Measurements from ENCODE around the gene XPO6. TPM values are rescaled to one million over a fixed set of nuclear protein-coding genes. Genes with fewer than 3 reads are reported as not detected.
"Not testable (repeated sequence)": the region's sequence is repeated elsewhere in the genome, so short reads cannot be mapped to it uniquely, and the experiment has no call there.

Gene XPO6, protein sequence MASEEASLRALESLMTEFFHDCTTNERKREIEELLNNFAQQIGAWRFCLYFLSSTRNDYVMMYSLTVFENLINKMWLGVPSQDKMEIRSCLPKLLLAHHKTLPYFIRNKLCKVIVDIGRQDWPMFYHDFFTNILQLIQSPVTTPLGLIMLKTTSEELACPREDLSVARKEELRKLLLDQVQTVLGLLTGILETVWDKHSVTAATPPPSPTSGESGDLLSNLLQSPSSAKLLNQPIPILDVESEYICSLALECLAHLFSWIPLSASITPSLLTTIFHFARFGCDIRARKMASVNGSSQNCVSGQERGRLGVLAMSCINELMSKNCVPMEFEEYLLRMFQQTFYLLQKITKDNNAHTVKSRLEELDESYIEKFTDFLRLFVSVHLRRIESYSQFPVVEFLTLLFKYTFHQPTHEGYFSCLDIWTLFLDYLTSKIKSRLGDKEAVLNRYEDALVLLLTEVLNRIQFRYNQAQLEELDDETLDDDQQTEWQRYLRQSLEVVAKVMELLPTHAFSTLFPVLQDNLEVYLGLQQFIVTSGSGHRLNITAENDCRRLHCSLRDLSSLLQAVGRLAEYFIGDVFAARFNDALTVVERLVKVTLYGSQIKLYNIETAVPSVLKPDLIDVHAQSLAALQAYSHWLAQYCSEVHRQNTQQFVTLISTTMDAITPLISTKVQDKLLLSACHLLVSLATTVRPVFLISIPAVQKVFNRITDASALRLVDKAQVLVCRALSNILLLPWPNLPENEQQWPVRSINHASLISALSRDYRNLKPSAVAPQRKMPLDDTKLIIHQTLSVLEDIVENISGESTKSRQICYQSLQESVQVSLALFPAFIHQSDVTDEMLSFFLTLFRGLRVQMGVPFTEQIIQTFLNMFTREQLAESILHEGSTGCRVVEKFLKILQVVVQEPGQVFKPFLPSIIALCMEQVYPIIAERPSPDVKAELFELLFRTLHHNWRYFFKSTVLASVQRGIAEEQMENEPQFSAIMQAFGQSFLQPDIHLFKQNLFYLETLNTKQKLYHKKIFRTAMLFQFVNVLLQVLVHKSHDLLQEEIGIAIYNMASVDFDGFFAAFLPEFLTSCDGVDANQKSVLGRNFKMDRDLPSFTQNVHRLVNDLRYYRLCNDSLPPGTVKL
- polyA plus RNA-seq (2013, experiment 1 of 2; ENCODE audit: insufficient read length) = 175 TPM
- 117 TPM for polyA plus RNA-seq (2013, experiment 2 of 2; ENCODE audit: insufficient read length)

DNA sequence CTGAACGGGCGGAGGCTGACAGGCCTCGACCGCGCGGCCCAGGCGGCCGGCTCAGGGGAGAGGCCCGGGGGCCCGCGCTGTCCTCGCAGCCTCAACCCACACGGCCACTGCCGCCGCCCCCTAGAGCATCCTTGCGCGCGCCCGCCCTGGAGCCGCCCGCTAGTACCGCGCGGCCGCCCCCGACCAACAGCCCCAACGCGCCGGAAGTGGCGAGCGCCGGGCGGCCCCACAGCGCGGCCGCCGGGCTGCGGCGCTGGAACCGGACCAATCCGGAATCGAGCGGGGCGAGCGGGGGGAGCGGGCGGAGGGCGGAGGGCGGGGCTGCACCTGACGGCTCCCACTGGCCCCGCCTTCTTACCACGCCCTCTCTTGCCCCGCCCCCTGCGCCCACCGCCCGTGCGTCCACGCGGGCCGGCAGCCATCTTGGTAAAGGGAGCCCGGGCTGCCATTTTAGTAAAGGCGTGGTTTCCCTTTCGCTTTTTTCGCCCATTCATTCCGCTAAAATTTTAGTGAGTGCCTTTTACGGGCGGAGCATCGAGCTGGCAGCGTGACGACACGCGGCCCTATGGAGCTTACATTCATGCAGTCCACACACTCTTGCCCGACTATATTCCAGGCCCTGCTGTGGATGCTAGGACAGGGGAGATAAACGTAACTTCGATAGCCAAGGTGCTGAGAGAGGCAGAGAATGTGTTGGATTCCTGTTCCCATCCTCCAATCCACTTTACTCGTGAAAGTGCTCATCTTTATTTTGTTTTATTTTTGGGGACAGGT, at the start of gene XPO6:
XPO6 (minus strand) TSS at position 208 of the 774 bp plus-strand sequence. CDS start 597 bp downstream, outside the sequence.
- peak; percentile 89 for DNase-seq

DNA sequence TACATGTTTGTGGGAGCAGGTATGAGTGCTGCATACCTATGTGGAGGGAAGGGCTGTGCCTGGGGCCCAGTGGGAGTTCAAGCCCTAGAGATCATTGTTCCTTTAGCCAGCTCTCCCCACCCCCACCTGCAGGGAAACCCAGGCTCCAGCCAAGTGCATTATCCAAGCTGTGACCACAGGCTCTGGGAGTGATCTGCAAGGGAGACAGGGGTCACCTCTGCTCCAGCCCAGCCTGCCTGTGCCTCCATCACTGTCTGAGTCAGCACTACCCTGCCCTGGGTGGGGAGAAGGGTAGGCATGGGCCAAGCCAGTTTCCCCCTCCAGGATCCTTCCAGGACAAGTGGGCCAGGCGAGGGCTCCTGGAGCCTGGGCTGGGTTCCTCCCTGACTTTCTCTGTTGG, 48.4 kb upstream of the XPO6 start:
- DNase-seq = no peak

DNA sequence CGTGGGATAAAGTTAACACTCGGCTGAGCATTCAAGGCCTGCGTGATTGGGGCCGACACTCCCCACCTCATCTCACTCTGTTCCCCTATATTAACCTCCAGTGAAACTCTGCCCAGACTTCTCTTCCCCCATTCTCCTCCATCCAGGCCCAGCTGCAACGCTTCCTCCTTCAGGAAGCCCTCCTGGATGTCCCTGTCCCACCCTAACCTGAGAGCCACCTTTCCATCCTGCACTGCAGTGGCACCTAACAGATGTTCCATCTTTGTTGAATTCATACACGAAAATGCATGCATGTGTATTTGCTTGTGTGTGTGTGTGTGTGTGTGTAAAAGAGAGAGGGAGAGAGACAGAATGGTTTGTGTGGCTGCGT, 48.0 kb upstream of the XPO6 start:
- DNase-seq = no peak

DNA sequence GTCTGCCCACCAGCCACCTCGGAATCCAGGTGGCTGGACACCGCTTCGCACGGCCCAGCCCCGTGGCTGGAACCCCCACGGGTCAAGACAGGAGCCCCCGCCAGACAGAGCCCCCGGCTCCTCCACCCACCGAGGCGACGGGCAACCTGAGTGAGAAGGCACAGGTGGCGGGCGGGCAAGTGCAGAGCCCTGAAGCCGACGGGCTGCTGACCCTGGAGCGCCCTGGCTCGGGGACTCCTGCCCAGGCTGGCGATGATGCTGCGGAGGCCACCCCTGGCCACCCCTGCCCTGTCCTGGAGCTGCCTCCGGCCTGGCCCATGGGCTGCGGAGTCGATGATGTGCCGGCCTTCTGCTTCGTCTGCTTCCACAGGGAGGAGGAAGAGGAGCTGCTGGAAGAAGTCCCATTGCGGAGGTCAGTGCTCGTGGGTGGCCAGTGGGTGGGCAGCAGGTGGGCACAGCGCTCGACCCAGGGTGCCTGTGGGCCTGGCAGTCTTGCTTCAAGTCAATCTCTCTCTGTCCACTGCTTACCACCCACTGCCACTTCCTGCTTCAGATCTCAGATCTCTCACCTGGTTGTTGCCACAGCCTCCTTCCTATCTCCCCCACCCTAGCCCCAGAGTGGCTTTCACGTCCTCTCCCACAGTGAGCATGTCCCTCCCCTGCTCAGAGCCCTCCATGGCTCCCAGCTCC, 47.5 kb upstream of the XPO6 start:
- no peak for DNase-seq

DNA sequence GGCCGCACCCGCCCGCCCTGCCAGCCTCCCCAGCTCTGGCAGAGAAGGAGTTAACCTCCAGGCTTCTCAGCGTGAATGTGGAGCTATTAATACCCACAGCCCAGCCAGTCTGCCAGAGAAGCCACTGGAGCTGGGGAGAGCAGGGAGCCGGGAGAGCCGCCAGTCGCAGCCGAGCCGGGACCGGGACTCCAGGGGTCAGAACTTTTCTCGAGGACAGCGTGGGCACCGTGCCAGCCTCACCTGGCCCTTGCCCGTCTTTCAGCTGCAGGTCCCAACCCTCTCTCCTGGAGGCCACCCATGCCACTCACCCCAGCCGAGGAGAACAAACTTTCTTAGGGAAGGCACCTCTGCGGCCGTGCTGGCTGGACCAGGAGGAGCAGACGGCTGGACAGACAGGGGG, 46.8 kb upstream of the XPO6 start:
- peak; percentile 21 for DNase-seq

DNA sequence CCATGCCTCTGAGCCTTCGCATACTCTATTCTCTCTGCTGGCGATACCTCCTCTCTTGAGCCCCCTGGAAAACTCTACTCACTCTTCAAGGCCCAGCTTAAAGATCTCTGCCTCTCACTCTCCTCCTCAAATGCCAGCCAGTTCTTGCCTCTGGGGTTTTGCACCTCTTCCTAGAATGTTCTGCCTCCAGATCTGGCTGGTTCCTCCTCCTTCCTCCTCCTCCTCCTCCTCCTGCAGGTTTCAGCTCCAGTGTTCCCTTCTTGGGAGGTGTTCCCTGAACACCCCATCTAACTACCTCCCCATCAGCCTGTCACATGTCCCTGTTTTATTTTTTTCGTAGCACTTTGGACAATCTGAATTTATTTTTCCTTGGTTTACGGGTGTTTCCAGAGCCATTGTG, 45.5 kb upstream of the XPO6 start:
- no peak for DNase-seq

DNA sequence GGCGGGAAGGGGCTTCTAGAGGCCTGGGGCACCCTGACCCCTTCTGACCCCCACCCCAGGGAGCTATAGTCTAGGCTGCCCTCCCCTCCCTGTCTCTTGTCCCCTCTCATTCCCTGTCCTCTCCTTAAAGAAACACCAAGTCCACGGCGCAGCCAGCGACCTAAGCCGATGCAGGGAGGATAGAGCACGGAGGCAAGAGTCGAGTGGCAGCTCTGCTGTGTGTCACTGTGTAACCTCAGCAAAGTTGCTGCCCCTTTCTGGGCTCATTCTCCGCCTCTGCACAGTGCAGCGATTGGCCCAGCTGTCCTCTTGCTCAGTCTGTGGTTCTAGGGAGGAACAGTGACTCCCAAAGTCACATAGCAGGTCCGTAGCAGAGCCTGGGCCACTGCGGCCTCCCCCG, 44.1 kb upstream of the XPO6 start:
- no peak for DNase-seq

DNA sequence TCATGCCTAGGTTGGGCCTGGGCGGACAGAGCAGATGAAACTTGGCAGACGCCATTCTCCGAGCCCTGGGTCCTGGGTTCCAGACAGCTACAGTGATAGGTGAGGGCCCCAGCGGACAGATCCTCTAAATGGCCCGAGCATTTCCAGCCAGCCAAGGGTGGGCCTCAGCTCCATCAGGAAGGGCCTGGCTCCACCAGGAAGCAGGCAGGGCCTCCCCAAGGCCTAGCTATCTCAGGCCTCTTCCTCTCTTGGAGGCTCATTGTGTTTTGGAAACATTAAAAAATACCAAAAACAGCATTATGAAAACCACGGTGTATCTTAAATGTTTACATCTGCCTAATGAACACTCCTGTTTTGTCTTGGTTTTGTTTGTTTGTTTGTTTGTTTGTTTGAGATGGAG, 42.4 kb upstream of the XPO6 start:
- DNase-seq = no peak

DNA sequence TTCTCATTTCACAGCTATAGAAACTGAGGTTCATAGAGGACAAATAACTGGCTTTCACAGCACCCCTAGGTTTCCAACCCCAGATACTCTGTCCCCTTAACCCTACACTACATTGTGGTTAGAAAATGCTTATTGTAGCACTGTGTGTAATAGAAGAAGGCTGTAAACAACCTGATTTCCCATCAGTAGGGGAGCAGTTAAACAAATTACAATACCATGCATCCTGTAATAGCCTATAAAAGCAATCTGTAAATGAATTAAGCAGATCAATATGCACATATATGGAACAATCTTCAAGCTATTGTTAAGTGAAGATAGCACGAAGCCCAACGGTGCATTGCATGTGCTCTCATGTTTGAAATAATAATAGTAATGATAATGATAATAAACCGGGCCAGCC, 39.2 kb upstream of the XPO6 start:
- DNase-seq = no peak

DNA sequence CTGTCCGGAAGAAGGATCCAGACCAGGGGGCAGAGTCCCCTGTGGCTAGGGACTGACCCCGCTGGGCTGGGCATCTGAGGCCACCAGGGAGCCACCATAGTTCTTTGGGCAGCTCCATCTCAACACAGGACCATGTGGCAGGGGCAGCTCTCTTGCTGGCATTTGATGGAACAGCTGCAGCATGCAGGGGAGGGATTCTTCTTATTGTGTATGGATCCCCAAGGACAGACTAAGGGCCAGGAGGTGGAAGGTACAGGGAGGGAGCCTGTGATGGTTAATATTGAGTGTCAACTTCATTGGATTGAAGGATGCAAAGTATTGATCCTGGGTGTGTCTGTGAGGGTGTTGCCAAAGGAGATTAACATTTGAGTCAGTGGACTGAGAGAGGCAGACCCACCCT, 37.7 kb upstream of the XPO6 start:
- DNase-seq = not testable (repeated sequence)

DNA sequence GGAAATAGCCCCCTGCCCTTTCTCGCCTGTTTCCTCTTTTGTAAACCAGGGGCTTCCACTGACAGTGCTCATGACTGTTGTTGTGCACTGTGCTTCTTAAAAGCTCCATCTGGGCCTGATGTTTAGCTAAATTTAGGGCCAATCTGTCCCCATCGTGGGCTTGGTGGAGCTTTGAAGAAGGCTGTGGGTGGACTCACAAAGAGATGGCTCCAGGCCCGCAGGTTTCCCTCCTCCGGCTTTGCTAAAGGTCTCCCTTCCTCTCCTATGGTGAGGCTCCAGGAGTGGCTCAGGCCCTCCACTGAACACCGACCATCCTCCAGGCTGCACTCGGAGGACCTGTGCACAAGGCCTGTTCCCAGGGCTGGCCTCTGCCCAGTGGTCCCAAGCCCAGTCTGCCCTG, 30.2 kb upstream of the XPO6 start:
- no peak for DNase-seq

DNA sequence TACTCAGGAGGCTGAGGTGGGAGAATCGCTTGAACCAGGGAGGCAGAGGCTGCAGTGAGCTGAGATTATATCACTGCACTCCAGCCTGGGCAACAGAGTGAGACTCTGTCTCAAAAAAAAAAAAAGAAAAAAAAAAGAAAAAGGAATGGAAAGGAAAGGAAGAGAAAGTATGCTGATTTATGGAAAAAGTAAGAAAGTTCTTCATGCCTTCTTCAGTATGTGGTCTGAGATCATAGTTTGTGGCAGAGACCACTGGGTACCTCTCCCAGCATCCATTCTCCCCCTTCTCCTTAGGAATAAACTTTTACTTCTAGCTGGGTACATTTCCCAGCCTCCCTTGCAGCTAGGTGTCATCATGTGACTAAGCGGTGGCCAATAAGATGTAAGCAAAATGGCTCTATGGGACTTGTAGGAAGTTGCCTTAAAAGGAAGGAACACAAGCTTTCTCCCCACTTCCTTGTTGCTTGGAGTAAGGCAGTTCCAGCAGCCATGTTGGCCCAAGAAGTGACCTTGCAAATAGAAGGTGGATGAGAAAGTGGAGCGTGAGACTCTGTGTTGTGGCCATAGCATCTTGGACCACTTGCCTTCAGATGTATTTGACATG, 26.1 kb upstream of the XPO6 start:
- DNase-seq = no peak

DNA sequence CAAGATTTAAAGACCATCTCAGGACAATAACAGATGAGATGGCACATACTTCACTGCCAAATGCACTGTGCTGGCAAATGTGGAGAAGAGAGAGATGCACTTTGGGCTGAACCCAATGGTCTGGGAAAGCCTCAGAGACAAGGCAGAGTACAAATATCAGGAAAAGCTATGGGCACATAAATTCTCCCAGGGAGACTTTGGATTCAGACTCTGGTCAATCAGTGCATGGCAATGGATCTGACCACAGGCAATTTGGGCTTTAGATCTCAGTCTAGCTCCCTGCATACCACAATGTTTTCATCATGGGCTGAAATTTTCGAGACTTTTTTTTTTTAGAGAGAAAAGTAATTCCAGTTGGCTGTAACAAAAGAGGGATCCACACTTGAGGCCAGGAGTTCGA, 20.0 kb upstream of the XPO6 start:
- no peak for DNase-seq

DNA sequence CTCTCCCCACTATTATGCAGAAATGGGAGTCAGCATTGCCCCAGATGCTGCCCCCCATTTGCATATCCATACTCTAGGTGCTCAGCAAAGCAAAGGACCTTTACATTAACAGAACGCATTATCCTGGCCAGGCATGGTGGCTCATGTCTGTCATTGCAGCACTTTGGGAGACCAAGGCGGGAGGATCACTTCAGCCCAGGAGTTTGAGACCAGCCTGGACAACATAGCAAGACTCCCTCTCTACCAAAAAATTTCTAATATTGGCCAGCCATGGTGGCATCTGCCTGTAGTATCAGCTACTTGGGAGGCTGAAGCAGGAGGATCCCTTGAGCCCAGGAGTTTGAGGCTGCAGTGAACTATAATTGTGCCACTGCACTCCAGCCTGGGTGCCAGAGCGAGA, 12.1 kb upstream of the XPO6 start:
- DNase-seq = not testable (repeated sequence)

DNA sequence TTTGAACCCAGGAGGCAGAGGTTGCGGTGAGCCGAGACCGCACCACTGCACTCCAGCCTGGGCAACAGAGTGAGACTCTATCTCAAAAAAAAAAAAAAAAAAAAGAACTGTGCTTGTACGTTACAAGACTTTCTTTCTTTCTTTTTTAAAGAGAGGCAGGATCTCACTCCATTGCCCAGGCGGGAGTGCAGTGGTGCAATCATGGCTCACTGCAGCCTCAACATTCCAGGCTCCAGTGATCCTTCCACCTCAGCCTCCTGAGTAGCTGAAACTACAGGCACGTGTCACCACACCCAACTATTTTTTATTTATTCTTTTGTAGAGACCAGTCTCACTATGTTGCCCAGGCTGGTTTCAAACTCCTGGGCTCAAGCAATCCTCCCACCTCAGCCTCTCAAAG, 8.0 kb upstream of the XPO6 start:
- DNase-seq = not testable (repeated sequence)

DNA sequence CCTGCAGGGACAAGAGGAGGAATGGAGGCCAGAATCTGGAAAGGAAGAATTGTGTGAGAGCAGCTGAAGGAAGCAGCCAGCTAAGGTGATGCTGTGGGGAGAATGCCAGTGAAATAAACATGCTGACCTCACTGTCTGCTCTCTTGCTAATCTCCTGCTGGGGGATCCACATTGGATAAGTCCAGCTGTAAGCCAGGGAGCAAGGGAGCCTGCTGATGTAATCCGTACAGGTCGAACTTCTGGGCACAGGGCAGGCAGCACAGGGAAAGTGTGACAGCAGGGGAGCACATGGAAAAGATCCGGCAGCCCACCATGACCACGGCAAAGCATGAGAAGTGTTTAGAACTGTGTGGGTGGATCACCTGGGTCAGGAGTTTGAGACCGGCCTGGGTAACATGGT, 7.5 kb upstream of the XPO6 start:
- no peak for DNase-seq

DNA sequence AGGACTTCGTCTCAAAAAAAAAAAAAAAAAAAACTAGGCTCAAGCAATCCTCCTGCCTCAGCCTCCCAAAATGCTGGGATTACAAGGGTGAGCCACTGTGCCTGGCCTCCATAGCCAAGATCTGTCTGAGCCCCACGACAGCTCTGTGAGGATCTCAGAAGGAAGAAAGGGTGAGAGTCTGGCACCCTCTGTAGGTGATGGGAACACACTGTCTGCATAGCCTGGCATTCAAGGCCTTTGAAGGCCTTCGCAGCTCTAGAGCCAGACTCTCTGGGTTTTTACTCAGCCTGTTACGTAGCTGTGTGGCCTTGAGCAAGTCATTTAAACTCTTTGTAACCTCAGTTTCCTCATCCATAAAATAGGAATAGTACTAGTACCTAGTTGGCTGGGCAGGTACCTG, 6.3 kb upstream of the XPO6 start:
- peak; percentile 61 for DNase-seq

DNA sequence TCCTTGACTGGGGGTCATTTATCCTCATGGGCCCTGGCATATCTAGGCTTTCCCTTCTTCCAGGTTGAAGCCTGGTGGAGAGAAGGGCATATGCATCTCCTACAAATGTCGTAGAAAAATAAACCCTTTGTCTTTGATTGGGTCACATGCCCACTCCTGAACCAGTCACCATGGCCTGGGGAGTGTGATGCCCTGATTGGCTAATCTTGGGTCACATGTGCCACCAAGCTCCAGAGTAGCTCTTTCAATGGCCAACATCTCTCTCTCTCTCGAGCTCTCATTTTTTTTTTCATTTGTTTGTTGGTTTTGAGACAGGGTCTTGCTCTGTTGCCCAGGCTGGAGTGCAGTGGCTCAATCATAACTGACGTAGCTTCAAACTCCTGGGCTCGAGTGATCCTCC, 5.6 kb upstream of the XPO6 start:
- no peak for DNase-seq

DNA sequence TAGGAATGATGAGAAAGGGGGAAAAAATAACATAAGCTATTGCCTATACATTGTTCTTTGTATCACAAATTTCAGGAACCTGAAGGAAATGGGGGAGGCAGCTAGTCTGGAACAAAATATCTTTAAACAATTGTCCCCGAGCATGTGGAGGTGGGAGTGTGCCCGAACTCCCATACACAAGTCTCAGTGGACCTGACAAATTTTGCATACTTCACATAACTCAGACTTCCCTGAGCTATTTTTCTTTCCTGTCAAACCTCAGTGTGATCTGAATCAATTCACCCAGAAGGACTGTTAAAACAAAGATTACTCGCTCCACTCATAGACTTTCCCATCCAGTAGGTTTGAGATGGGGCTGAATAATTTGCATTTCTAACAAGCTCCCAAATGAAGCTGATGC, 1.6 kb upstream of the XPO6 start:
- DNase-seq = peak; percentile 25

DNA sequence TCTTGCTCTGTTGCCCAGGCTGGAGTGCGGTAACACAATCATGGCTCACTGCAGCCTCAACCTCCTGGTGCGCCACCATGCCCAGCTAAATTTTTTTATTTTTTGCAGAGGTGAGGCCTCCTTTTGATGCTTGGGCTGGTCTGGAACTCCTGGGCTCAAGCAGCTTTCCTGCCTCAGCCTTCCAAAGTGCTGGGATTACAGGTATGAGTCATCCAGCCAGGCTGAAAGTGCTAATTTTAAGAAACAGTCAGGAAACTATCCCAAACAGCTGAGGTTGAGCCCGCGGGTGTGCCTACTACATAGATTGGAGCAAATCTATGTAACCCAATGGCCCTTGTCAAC, 738 bp upstream of the XPO6 start:
- DNase-seq = peak; percentile 46

DNA sequence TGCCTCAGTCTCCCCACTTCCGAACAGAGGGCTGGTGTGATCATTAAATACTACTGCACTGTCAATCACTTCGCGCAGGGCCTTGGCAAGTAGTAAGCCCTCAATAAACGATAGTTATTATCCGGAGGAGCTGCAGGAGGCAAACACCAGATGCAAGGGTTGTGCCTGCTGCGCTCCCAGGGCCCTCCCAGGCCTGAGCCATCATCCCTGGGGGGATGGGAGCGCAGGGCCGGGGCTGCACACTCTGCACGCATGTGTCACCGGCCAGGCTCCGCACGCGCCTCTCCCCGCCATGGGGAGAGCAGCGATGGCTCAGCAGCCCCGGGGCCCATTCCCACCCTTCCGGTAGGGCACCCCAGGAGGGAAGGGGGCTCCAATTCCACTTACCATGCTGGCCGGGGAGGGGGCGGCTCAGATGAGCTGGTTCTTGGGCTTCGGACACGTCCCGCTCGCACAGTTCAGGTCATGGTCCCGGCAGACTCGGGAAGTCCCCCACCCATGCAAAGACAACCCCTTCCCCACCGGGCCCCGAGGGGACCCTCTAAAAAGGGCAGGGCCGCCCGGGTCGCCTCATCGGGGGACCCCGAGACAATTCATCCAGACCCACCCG, 681 bp downstream of the XPO6 start:
- DNase-seq = peak; percentile 85

All from fibroblast of skin of back (primary cell).